GM12865 (cell line): Measurements from ENCODE around the gene SPTA1.

Experiments used
- DNase-seq: peaks from one replicate; pipeline ENCODE4 v3.0.0; 2010; ENCODE audit warnings: low read depth
- H3K4me3 ChIP-seq: 2 replicates; pipeline ENCODE4 v1.5.1; 2011; ENCODE audit warnings: mild to moderate bottlenecking, low read depth, low read length, control low read depth
- TF ChIP-seq, protein P1 (sequence below): IDR thresholded peaks from 2 replicates; pipeline ENCODE4 v1.5.1; 2011; ENCODE audit warnings: low read length, control low read depth, low read depth, inconsistent platforms; ENCODE audit not compliant: insufficient read depth; ENCODE audit errors: missing control alignments

Gene SPTA1

DNA sequence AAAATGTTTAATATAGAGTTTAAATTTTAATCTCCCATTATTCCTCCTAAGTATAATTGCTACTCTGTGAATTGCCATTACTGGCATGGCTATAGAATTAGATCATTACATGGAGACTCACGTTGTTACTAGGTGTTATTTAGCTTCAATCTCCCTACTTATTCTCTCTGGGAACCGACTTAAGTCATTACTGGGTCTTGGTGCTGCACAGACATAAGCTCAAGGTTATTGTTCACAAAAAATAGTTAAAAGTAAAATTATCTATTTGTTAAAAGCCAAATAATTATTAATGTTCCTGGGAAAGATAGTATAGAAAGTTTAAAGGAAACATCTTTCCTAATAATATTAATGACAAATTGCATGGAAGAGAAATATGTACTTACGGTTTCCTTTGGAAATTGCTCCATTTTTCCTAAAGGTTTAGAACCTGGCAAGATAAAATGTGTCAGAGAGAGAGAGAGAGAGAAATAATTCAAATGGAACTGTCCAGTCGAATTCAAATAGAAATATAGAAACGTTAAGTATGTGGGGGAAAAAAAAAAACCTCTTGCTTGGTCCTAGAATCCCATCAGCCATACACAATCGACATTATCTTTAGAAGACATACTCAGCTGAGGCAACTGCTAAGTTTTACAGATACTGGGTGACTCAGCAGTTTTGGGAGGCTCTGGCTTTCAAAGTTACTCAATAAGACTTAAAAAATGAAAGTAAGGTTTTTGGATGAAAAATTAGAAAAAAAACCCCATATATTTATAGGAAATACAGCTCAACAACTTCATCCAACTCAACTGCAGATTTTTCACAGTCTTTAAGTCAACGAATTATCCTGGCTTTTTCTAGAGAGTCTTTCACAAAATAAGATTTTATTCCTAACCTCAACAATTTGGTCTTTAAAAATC, at the start of gene SPTA1:
TSS of gene SPTA1 (minus strand) at position 605 of the 899 bp plus-strand sequence. CDS start at position 407, 198 bp downstream.
- TF ChIP-seq, protein P1, sequence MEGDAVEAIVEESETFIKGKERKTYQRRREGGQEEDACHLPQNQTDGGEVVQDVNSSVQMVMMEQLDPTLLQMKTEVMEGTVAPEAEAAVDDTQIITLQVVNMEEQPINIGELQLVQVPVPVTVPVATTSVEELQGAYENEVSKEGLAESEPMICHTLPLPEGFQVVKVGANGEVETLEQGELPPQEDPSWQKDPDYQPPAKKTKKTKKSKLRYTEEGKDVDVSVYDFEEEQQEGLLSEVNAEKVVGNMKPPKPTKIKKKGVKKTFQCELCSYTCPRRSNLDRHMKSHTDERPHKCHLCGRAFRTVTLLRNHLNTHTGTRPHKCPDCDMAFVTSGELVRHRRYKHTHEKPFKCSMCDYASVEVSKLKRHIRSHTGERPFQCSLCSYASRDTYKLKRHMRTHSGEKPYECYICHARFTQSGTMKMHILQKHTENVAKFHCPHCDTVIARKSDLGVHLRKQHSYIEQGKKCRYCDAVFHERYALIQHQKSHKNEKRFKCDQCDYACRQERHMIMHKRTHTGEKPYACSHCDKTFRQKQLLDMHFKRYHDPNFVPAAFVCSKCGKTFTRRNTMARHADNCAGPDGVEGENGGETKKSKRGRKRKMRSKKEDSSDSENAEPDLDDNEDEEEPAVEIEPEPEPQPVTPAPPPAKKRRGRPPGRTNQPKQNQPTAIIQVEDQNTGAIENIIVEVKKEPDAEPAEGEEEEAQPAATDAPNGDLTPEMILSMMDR = no peak
- H3K4me3 ChIP-seq = no peak within 1 kb of the TSS
- no peak for DNase-seq

DNA sequence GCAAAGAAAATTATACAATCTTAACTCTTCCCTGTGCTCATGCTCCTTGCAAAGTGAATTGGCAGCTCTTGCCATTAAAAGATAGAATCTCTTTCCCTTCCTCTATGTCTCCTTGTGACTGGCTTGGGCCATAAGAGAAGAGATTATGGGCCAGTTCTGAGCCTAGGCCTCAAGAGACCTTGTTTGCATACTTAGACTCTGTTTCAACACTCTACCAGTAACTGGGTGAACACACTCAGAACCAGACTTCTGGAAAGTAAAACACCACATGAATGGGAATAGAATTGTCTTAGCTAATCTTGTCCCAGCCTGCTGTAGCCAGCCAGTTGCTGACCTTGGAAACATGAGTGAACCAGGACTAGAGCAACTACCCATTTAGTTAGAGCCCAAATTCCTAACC, 49.3 kb upstream of the SPTA1 start:
- TF ChIP-seq, protein P1 = no peak
- no peak for DNase-seq

DNA sequence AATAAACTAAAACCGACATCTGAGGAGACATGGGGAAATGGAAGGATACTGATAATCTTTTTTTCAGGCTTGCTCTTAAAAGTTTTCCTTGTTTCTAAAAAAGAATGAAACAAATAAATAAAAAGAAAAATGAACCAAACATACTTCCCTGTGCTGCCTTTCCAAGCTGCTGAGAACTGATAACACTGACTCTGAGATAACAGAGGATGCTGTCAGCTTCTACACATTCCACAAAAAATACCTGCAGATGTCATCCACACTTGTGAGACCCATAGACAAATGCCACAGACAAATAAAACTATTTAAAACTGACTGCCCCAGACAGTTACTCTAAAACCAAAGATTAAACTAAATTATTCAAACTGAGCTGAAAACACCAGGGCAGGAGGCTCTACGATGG, 46.0 kb upstream of the SPTA1 start:
- no peak for DNase-seq
- TF ChIP-seq, protein P1 = no peak
- H3K4me3 ChIP-seq = no peak overlapping the region

More for the DNA sequence above, 49.3 kb upstream of the SPTA1 start:
- no peak overlapping the region for H3K4me3 ChIP-seq

DNA sequence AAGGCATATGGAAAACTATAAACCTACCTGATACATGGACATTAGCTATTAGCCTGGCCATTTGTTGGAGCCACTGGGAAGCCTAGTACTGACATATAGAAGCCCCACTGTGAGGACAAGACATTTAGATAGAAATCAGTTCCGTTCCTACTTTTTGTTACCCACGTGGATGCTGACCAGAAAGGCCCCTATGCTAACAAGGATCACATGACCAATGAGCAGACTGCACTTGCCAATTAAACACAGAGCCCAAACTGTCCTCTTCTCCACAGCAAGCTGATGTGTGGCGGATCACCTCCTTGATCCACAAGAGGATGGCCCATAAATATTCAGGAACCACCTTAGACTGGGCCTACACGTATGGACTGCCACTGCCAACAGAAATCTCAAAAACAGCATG, 45.2 kb upstream of the SPTA1 start:
- TF ChIP-seq, protein P1 = no peak
- no peak for DNase-seq
- no peak overlapping the region for H3K4me3 ChIP-seq

DNA sequence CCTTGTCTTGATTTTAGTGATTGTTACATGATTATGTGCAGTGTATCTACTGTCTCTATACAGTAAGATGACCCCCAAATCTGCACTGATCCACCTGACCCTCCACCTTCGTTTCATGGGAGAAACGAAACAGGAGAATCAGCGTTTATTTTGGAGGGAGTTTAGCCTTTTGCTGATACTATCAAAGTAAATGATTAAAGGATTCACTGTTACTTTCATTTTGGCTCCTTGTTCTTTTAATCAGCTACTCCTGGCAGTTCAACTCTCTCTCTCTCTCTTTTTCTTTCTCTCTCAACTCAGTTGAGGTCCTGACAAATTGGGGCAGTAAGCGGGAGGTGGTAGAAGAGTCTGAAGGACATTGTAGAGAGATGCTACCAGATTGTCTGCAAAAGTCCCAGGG, 43.9 kb upstream of the SPTA1 start:
- H3K4me3 ChIP-seq = no peak overlapping the region
- no peak for DNase-seq
- TF ChIP-seq, protein P1 = no peak

DNA sequence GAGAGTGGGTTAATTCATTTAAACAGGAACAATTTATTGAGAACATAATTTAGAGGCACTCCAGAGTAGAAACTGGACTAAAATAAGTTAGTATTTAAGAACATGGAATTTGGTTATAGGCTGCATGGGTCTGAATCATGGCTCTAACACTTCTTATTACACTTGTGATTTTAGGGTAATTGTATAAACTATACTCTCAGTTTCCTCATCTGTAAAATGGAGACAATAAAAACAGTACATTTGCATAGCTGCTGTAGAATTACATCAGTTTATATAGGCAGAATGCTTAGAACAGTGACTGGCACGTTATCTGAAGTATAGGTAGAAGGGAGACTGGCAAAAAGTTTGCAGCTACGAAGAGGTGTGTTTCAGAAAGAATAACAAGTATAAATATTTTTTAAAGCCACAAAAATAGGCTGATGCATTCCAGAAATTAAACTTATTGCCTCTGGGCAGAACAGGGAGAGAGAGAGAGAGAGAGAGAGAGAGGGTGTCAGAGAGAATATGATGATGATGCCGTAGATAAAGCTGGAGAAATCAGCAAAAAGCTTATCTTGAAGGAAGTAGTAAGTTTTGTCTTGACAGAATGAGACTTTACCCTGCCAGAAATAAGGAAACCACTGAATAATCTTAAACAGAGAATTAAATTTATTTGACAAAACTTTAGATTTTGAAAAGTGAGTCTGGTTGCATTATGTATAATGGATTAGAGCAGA, 42.2 kb upstream of the SPTA1 start:
- DNase-seq = no peak
- no peak overlapping the region for H3K4me3 ChIP-seq
- TF ChIP-seq, protein P1 = no peak
